GM12878 (cell line): ENCODE results near the gene TIMM10. TPM values are rescaled to one million over a fixed set of nuclear protein-coding genes. Genes with fewer than 3 reads are reported as not detected.

Experiments
- ATAC-seq: fragments of 200-7000 bp; cut with Tn5 transposase; 3 replicates; pipeline ENCODE4 v1.9.1; 2020; ENCODE audit warnings: mild to moderate bottlenecking, moderate library complexity
- BruUV-seq: library from RNA; stranded (reverse); fragments of 400-500 nt; replicated peaks from 2 replicates; lab custom pipeline; 2021; lab: Mats Ljungman, UMichigan
- CTCF ChIA-PET: fragments of 300-600 bp; sonication (Branson Sonifier 250); formaldehyde crosslinking; extraction: SDS; loops from one replicate; lab custom pipeline; 2021; ENCODE audit warnings: inconsistent platforms; lab: Yijun Ruan, JAX
- POLR2A ChIA-PET: fragments of 350-600 bp; formaldehyde crosslinking; extraction: SDS; loops from one replicate; lab custom pipeline; 2021; ENCODE audit warnings: inconsistent platforms; lab: Charles Lee
- RAD21 ChIA-PET: fragments of 300-600 bp; sonication (Branson Sonifier 250); formaldehyde crosslinking; loops from one replicate; lab custom pipeline; 2023; ENCODE audit warnings: antibody characterized with exemption; ENCODE audit not compliant: unreplicated experiment; lab: Charles Lee
- SMC1A ChIA-PET: fragments of 300-600 bp; sonication (Branson Sonifier 250); formaldehyde crosslinking; loops from one replicate; lab custom pipeline; 2023; ENCODE audit not compliant: unreplicated experiment, uncharacterized antibody; lab: Charles Lee
- DNase-seq: peaks from one replicate; pipeline ENCODE4 v3.0.0-alpha.2; 2011; ENCODE audit warnings: low read depth, low spot score
- FAIRE-seq: peaks from 3 replicates; lab custom pipeline; 2011; peaks lifted over from hg19 to GRCh38; lab: Jason Lieb, UNC
- H2AFZ ChIP-seq: 2 replicates; pipeline ENCODE4 v1.6.0; 2011; ENCODE audit warnings: low read depth, low read length, control low read depth; ENCODE audit not compliant: control insufficient read depth
- H3K27ac ChIP-seq: 2 replicates; pipeline ENCODE4 v1.5.1; 2011; ENCODE audit warnings: control low read depth; ENCODE audit not compliant: control insufficient read depth, insufficient read depth
- H3K27me3 ChIP-seq, 2 experiments: replicated peaks in 1 of 2; 2 replicates each; pipeline versions ENCODE4 v1.6.0 to v1.6.1; 2011; ENCODE audit warnings: low read length in 1 of 2; ENCODE audit not compliant: control insufficient read depth in 2 of 2, insufficient read depth in 2 of 2
- H3K36me3 ChIP-seq, 2 experiments: 2 replicates each; pipeline ENCODE4 v1.5.1; 2011; ENCODE audit warnings: low read length in 1 of 2; ENCODE audit not compliant: control insufficient read depth in 2 of 2, insufficient read depth in 2 of 2
- H3K4me1 ChIP-seq: 2 replicates; pipeline ENCODE4 v1.6.1; 2011; ENCODE audit warnings: mild to moderate bottlenecking, low read length, moderate library complexity, mixed read lengths; ENCODE audit not compliant: control insufficient read depth, insufficient read depth
- H3K4me2 ChIP-seq: 2 replicates; pipeline ENCODE4 v1.6.0; 2011; ENCODE audit warnings: control low read depth; ENCODE audit not compliant: control insufficient read depth, insufficient read depth
- H3K4me3 ChIP-seq: fragments of 200-600 bp; sonication (generic); 2 replicates; pipeline ENCODE4 v1.5.1; 2016
- H3K79me2 ChIP-seq: 2 replicates; pipeline ENCODE4 v1.6.0; 2011; ENCODE audit warnings: low read length; ENCODE audit not compliant: control insufficient read depth, insufficient read depth
- H3K9ac ChIP-seq: 2 replicates; pipeline ENCODE4 v1.8.0; 2011; ENCODE audit warnings: low read length, control low read depth, mixed read lengths; ENCODE audit not compliant: control insufficient read depth, insufficient read depth
- H3K9me3 ChIP-seq: replicated peaks from 3 replicates; pipeline ENCODE4 v1.5.1; 2011; ENCODE audit warnings: mild to moderate bottlenecking, low read length; ENCODE audit not compliant: control insufficient read depth, insufficient read depth
- H4K20me1 ChIP-seq: 2 replicates; pipeline ENCODE4 v1.6.0; 2011; ENCODE audit not compliant: control insufficient read depth, insufficient read depth
- BCL11A ChIP-seq: IDR thresholded peaks from 2 replicates; pipeline ENCODE4 v1.6.1; 2011; ENCODE audit warnings: low read depth, low read length
- BHLHE40 ChIP-seq, 2 experiments: fragments of 450-650 bp in 1 of 2; IDR thresholded peaks; 2 replicates each; pipeline ENCODE4 v1.6.1; 2011 to 2017; ENCODE audit warnings: low read depth in 2 of 2, borderline replicate concordance in 1 of 2, improper control_type of control experiment in 1 of 2, low read length in 1 of 2, mild to moderate bottlenecking in 1 of 2
- EED ChIP-seq: sonication (generic); IDR thresholded peaks from 2 replicates; pipeline ENCODE4 v1.6.1; 2016; ENCODE audit warnings: antibody characterized with exemption, low read depth
- EP300 ChIP-seq, 2 experiments: fragments of 150-350 bp in 1 of 2; IDR thresholded peaks; 2 replicates each; pipeline ENCODE4 v1.6.1; 2011 to 2012; ENCODE audit warnings: low read depth in 2 of 2, low read length in 2 of 2, borderline replicate concordance in 1 of 2, improper control_type of control experiment in 1 of 2, inconsistent platforms in 1 of 2; ENCODE audit not compliant: control insufficient read depth in 1 of 2
- HDGF ChIP-seq: fragments of 450-650 bp; IDR thresholded peaks from 2 replicates; pipeline ENCODE4 v1.6.1; 2016; ENCODE audit warnings: antibody characterized with exemption
- IRF4 ChIP-seq: IDR thresholded peaks from 2 replicates; pipeline ENCODE4 v1.6.1; 2011; ENCODE audit warnings: low read depth, low read length
- JUNB ChIP-seq: IDR thresholded peaks from 2 replicates; pipeline ENCODE4 v1.6.1; 2016; ENCODE audit warnings: antibody characterized with exemption, mild to moderate bottlenecking
- JUND ChIP-seq: IDR thresholded peaks from 2 replicates; pipeline ENCODE4 v1.6.1; 2012; ENCODE audit warnings: low read depth, mild to moderate bottlenecking, low read length, improper control_type of control experiment, moderate library complexity
- SREBF2 ChIP-seq: IDR thresholded peaks from 2 replicates; pipeline ENCODE4 v1.6.1; 2012; ENCODE audit warnings: mild to moderate bottlenecking, low read length
- TCF12 ChIP-seq: IDR thresholded peaks from 2 replicates; pipeline ENCODE4 v1.6.1; 2011; ENCODE audit warnings: low read depth, mild to moderate bottlenecking, low read length
- TCF3 ChIP-seq: IDR thresholded peaks from 2 replicates; pipeline ENCODE4 v1.6.1; 2012; ENCODE audit warnings: low read depth, mild to moderate bottlenecking, low read length, borderline replicate concordance; ENCODE audit not compliant: insufficient read depth
- ZSCAN29 ChIP-seq: fragments of 450-650 bp; IDR thresholded peaks from 2 replicates; pipeline ENCODE4 v1.6.1; 2017; ENCODE audit warnings: mild to moderate bottlenecking, moderate library complexity
- WGBS: methylation state at CpG from one replicate; pipeline ENCODE4 v1.1.6; 2016; ENCODE audit warnings: low lambda C conversion rate; ENCODE audit not compliant: insufficient replicate concordance, insufficient coverage; ENCODE audit errors: missing lambda C conversion rate; 5-methylcytosine and 5-hydroxymethylcytosine counted together
- in situ Hi-C: fragments of 300-500 bp; cut with MboI; formaldehyde crosslinking; loops from 9 replicates; pipeline ENCODE4 v1.14.3; 2018; ENCODE audit warnings: mixed read lengths
- intact Hi-C: fragments of 100-400 bp; cut with micrococcal nuclease; formaldehyde crosslinking; loops from one replicate; pipeline ENCODE4 v1.14.2; 2022; ENCODE audit not compliant: unreplicated experiment
- polyA plus RNA-seq, 11 experiments: library from polyadenylated mRNA; depleted of rRNA in 4 of 11; unstranded in 6 of 11; stranded (reverse) in 5 of 11; fragments of >200 nt; fragmentation: Nextera tagmentation in 4 of 11; fragmentation: Illumina TruSeq in 1 of 11; extraction: Ambion mirVana in 4 of 11; extraction: Trizol in 1 of 11; gene quantifications; 1 replicate in 1 of 11; 2 replicates in 10 of 11; pipeline versions ENCODE4 v1.2.1 to v1.2.3, GENCODE V29; 2011 to 2016; ENCODE audit warnings: inconsistent platforms in 2 of 11, missing spikeins in 2 of 11, low read depth in 1 of 11
- total RNA-seq, 4 experiments: library from RNA; depleted of rRNA in 3 of 4; stranded (reverse); fragments of >200 nt in 3 of 4; fragmentation: Illumina TruSeq in 1 of 4; extraction: Trizol in 1 of 4; gene quantifications; 2 replicates each; pipeline versions ENCODE4 v1.2.1 to v1.2.3, GENCODE V29; 2013 to 2021

TIMM10 gene
- total and polyA plus RNA-seq, 10 of the 15 experiments (the other 5 are each of a cell fraction or from before 2014, with no cell fraction given): 148 to 898 (median 206) TPM

DNA sequence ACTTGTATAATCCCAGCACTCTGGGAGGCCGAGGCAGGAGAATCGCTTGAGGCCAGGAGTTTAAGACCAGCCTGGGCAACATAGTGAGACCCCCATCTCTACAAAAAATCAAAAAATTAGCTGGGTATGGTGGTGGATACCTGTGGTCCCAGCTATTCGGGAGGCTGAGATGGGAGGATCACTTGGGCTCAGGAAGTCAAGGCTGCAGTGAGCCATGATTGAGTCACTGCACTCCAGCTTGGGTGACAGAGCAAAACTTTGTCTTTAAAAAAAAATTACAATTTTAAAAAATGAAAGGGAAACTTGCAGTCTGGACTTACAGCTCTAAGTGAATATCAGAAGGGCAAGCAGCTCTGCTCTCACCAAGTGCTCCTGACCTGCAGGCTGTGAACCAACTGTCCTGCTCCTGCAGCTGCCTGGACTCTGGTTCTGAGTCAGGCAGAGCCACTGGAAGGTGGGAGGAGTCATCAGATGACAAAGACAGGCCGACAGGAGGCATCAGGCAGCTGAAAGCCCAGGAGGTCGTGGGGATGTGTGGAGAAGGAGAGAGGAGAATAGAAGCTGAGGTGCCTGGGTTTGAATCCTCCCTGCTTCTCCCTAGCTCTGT lies 16.4 kb upstream of the TIMM10 start:
- Histone ChIP-seq H3K4me2 (0 out of 2 replicates have a peak overlapping the region, but pooled peaks have one; percentile 3), H3K4me1 (peaks cover 15% of the 10 kb centered on the region), H3K4me3 (no peak overlapping the region), H3K36me3 (peaks cover 13 to 14% of the 10 kb centered on the region in 2 experiments), H3K9me3 (no peaks in the 10 kb centered on the region), H3K27ac (peak overlapping the region; percentile 48), H3K27me3 (no peaks in the 10 kb centered on the region), H3K9ac (no peak overlapping the region), H4K20me1 (no peaks in the 10 kb centered on the region), H3K79me2 (no peaks in the 10 kb centered on the region), H2AFZ (no peak overlapping the region)
- ChIA-PET SMC1A (interaction anchor here (1.1 to 2.3 kb wide), 6 partner anchors 15 to 201 kb away, joined by 3 to 9 read pairs (median 4); partner anchors contain the start of gene UBE2L6), RAD21 (interaction anchor here (0.7 to 2.2 kb wide), 6 partner anchors 18 to 254 kb away, joined by 3 to 9 read pairs (median 4); partner anchors contain the start of gene UBE2L6), POLR2A (interaction anchor here (0.6 to 1.2 kb wide), 3 partner anchors 16 to 96 kb away, joined by 3 to 6 read pairs (median 3); partner anchors contain the start of gene TIMM10), CTCF (interaction anchor here (0.8 to 3.1 kb wide), 12 partner anchors 9 to 98 kb away, joined by 3 to 19 read pairs (median 8); partner anchors contain the start of genes SMTNL1 and UBE2L6)
- ATAC-seq (peak; percentile 82), DNase-seq (no peak), FAIRE-seq (peak; percentile 66)
- BruUV-seq: no TSS peak
- in situ Hi-C loops (no loop called here), intact Hi-C loops (no loop called here)
- 45% methylated on average over 5 of the region's 5 CpGs for WGBS
- 0 out of 4 replicates have a peak, but pooled peaks of 1 of the 2 experiments have one; percentile 15 for TF ChIP-seq EP300 (IDR thresholded peaks at IDR 0.05; ENCODE audit: borderline replicate concordance in 1 of 2, control insufficient read depth in 1 of 2, low read depth in 2 of 2, low read length in 2 of 2)
- peak; percentile 94 for TF ChIP-seq TCF12
- 0 out of 2 replicates have a peak, but pooled peaks have one; percentile 62 for TF ChIP-seq TCF3
- peak; percentile 82 for TF ChIP-seq JUNB
- no peak for TF ChIP-seq ZSCAN29
- peak; percentile 91 for TF ChIP-seq IRF4
- TF ChIP-seq BCL11A: peak; percentile 52; the same call in 1 of the 2 replicates
- peak in 1 of 2 experiments; percentile 52; a peak in 2 of 4 replicates for TF ChIP-seq BHLHE40 (IDR thresholded peaks at IDR 0.05; ENCODE audit: borderline replicate concordance in 1 of 2, low read depth in 2 of 2, low read length in 1 of 2)
- peak; percentile 70 for TF ChIP-seq EED
- TF ChIP-seq SREBF2: no peak
- no peak for TF ChIP-seq HDGF
- peak; percentile 53; the same call in 1 of the 2 replicates for TF ChIP-seq JUND
